HUES64 (cell line): Measurements from ENCODE around the gene NELFE.

Source experiments
- H3K27ac ChIP-seq: 2 replicates; pipeline ENCODE4 v1.7.0; 2013; ENCODE audit warnings: low read depth, low read length, inconsistent platforms
- H3K27me3 ChIP-seq: 2 replicates; pipeline ENCODE4 v1.6.1; 2013; ENCODE audit warnings: mild to moderate bottlenecking, low read length; ENCODE audit not compliant: insufficient read depth
- H3K36me3 ChIP-seq: 2 replicates; pipeline ENCODE4 v1.6.1; 2013; ENCODE audit warnings: mild to moderate bottlenecking, low read length; ENCODE audit not compliant: insufficient read depth
- H3K4me1 ChIP-seq: 2 replicates; pipeline ENCODE4 v1.6.1; 2013; ENCODE audit warnings: mild to moderate bottlenecking, low read length, moderate library complexity; ENCODE audit not compliant: insufficient read depth
- H3K4me3 ChIP-seq: 2 replicates; pipeline ENCODE4 v1.5.1; 2013; ENCODE audit warnings: mild to moderate bottlenecking, low read length, moderate library complexity
- H3K9ac ChIP-seq: 2 replicates; pipeline ENCODE4 v1.6.1; 2013; ENCODE audit warnings: mild to moderate bottlenecking, low read depth, low read length
- H3K9me3 ChIP-seq: 2 replicates; pipeline ENCODE4 v1.6.1; 2013; ENCODE audit warnings: low read depth, low read length; ENCODE audit not compliant: insufficient read depth
- WGBS: fragments of 150-250, 120-280 bp; methylation state at CpG from one replicate; pipeline ENCODE4 v1.1.7; 2013; ENCODE audit warnings: missing lambda C conversion rate; 5-methylcytosine and 5-hydroxymethylcytosine counted together

NELFE gene

DNA sequence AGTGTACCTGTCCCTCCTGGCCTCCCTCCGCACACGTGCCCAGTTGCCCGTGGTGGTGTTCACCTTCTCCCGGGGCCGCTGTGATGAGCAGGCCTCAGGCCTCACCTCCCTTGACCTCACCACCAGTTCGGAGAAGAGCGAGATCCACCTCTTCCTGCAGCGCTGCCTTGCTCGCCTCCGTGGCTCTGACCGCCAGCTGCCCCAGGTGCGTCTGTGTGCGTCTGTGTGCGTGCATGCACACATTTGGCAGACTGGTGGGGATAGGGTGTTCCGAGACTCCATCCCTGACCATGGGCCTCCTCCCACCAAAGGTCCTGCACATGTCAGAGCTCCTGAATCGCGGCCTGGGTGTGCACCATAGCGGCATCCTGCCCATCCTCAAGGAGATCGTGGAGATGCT is 5.2 kb upstream of the NELFE start:
- 97% methylated on average over 19 of the region's 19 CpGs for WGBS
- Histone ChIP-seq H3K4me1 (no peaks in the 10 kb centered on the region), H3K27me3 (no peaks in the 10 kb centered on the region), H3K27ac (no peak overlapping the region), H3K9me3 (no peaks in the 10 kb centered on the region), H3K4me3 (no peak overlapping the region), H3K36me3 (peaks cover 87% of the 10 kb centered on the region), H3K9ac (no peak overlapping the region)

GRCh38 chr6:31961616-31962015 is 2.8 kb upstream of the NELFE start:
- Histone ChIP-seq H3K27me3 (no peaks in the 10 kb centered on the region), H3K4me1 (0 out of 2 replicates have a peak, but pooled peaks cover 4% of the 10 kb centered on the region), H3K9me3 (no peaks in the 10 kb centered on the region), H3K9ac (no peak overlapping the region), H3K4me3 (no peak overlapping the region), H3K36me3 (peaks cover 74% of the 10 kb centered on the region), H3K27ac (no peak overlapping the region)
- 90% methylated on average over 12 of the region's 12 CpGs for WGBS

DNA sequence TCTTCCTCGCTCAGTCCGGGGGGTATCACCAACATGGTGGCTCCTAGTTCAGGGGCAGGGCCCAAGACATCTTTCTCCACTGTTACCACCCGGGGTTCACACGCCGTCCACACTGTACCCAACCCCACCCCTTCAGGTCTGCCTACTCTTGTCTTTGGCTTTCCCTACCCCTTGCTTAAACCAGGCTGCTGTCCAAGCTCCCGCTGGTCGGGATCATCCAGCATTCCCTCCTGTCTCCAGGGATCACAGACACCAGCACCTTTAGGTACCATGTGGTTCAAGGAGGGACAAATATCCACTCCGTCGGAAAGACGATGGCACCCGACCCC is 395 bp downstream of the NELFE start:
- Histone ChIP-seq H3K36me3 (peaks cover 71% of the 10 kb centered on the region), H3K9me3 (no peaks in the 10 kb centered on the region), H3K4me1 (0 out of 2 replicates have a peak, but pooled peaks cover 4% of the 10 kb centered on the region), H3K27ac (peak overlapping the region; percentile 49; the same call in 1 of the 2 replicates), H3K4me3 (peak overlapping the region; percentile 87), H3K27me3 (no peaks in the 10 kb centered on the region), H3K9ac (peak overlapping the region; percentile 77)
- WGBS: 8% methylated on average over 11 of the region's 11 CpGs

GRCh38 chr6:31956796-31957195 is 2.0 kb downstream of the NELFE start:
- 97% methylated on average over 3 of the region's 3 CpGs for WGBS
- H3K36me3 ChIP-seq: peaks cover 66% of the 10 kb centered on the region
- H3K4me3 ChIP-seq: no peak overlapping the region
- no peaks in the 10 kb centered on the region for H3K27me3 ChIP-seq
- H3K27ac ChIP-seq: no peak overlapping the region
- H3K9me3 ChIP-seq: no peaks in the 10 kb centered on the region
- 0 out of 2 replicates have a peak, but pooled peaks cover 4% of the 10 kb centered on the region for H3K4me1 ChIP-seq
- H3K9ac ChIP-seq: no peak overlapping the region

GRCh38 chr6:31954511-31954910 is 4.3 kb downstream of the NELFE start:
- no peaks in the 10 kb centered on the region for H3K9me3 ChIP-seq
- no peak overlapping the region for H3K27ac ChIP-seq
- 0 out of 2 replicates have a peak, but pooled peaks cover 4% of the 10 kb centered on the region for H3K4me1 ChIP-seq
- H3K9ac ChIP-seq: no peak overlapping the region
- no peak overlapping the region for H3K4me3 ChIP-seq
- 97% methylated on average over 28 of the region's 28 CpGs for WGBS
- H3K27me3 ChIP-seq: no peaks in the 10 kb centered on the region
- H3K36me3 ChIP-seq: peaks cover 59% of the 10 kb centered on the region

DNA sequence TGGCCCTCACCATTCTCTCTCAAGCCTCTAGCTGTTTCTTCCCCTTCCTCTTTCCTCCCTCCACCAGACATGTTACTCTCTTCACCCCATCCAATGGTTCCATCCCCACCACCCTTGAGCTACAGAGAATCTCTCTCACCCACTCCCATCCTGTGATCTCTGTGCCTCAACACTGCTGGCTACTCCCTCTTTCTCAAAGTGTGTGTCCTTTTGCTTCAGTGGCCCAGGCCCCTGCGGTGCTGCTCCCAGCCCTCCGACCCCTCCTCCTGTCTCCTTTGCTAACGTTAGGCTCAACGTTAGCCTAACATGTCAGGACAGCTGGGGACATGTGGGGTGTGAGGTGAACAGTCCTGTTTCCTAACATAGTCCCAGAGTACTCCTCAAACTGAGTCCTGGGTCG is 5.9 kb downstream of the NELFE start:
- H3K9me3 ChIP-seq: no peaks in the 10 kb centered on the region
- peaks cover 59% of the 10 kb centered on the region for H3K36me3 ChIP-seq
- H3K4me1 ChIP-seq: 0 out of 2 replicates have a peak, but pooled peaks cover 2% of the 10 kb centered on the region
- no peak overlapping the region for H3K9ac ChIP-seq
- H3K27me3 ChIP-seq: no peaks in the 10 kb centered on the region
- WGBS: 90% methylated on average over 4 of the region's 5 CpGs
- no peak overlapping the region for H3K27ac ChIP-seq
- no peak overlapping the region for H3K4me3 ChIP-seq

- Histone ChIP-seq H3K36me3 (peaks cover 56% of the 10 kb centered on the region), H3K27me3 (no peaks in the 10 kb centered on the region), H3K4me3 (no peak overlapping the region), H3K9me3 (no peaks in the 10 kb centered on the region), H3K4me1 (no peaks in the 10 kb centered on the region), H3K9ac (no peak overlapping the region), H3K27ac (no peak overlapping the region)
- WGBS: 82% methylated on average over 5 of the region's 5 CpGs
Observed at GRCh38 chr6:31952140-31952805, 6.5 kb downstream of the NELFE start.

DNA sequence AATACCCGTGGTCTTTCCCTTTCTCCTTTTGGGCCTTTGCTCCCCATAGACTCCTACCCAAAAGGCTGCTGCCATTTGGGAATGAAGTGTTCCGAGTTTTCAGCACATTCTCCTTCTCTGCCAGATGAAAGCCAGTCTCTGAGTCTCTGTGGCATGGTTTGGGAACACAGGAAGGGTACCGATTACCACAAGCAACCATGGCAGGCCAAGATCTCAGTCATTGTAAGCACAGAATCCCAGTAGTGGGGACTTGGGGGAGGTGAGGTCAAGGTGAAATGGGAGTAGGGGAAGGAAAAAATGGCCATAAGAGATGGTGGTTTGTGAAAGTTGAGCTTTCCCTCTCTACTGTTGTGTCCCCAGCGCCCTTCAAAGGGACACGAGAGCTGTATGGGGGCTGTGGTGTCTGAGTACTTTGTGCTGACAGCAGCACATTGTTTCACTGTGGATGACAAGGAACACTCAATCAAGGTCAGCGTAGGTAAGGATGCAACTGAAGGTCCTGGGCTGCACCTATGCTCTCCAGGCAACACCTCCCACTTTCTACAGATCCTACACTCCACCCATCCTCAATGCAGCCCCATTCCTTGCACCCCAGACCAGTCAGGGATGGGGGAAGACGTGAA is 8.7 kb downstream of the NELFE start:
- Histone ChIP-seq H3K4me3 (no peak overlapping the region), H3K36me3 (peaks cover 38% of the 10 kb centered on the region), H3K27me3 (no peaks in the 10 kb centered on the region), H3K27ac (no peak overlapping the region), H3K4me1 (peaks cover 8% of the 10 kb centered on the region; the same call in 1 of the 2 replicates), H3K9me3 (no peaks in the 10 kb centered on the region), H3K9ac (no peak overlapping the region)
- WGBS: 93% methylated on average over 7 of the region's 7 CpGs

DNA sequence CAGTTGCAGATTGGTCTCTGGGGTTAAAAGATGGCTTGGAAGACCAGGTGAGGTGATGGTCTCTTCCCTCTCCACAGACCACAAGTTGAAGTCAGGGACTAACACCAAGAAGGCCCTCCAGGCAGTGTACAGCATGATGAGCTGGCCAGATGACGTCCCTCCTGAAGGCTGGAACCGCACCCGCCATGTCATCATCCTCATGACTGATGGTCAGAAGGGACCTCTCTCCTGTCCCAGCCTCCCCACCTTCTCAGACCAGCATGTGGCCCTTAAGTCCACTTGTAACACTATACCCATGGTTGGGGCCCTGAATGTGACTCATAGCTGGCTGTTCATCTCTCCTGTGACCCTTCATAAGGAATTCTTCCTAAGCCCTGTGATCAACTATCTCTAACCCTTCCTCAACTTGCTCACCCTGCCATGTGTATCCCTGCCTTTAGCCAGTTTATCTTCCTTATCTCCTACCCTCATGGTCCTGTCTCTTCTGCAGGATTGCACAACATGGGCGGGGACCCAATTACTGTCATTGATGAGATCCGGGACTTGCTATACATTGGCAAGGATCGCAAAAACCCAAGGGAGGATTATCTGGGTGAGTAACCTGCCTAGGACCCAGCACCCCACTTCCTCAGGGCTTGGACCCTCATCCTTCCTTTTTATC is 9.9 kb downstream of the NELFE start:
- Histone ChIP-seq H3K4me3 (no peak overlapping the region), H3K36me3 (peaks cover 26% of the 10 kb centered on the region), H3K27me3 (no peaks in the 10 kb centered on the region), H3K4me1 (peaks cover 8% of the 10 kb centered on the region; the same call in 1 of the 2 replicates), H3K27ac (no peak overlapping the region), H3K9me3 (no peaks in the 10 kb centered on the region), H3K9ac (no peak overlapping the region)
- 89% methylated on average over 6 of the region's 6 CpGs for WGBS

DNA sequence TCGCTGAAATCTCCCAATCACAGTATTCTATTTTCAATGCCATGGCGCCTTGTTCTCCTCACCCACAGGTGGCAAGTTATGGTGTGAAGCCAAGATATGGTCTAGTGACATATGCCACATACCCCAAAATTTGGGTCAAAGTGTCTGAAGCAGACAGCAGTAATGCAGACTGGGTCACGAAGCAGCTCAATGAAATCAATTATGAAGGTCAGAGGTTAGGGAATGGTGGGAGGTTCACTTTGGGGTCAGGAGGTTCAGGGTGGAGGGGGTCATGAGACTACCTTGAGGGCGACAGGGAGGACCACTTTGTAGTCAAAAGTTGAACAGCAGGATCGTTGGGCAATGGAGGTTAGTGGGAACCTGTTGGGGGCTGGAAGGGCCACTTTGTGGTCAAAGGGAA is 10.5 kb downstream of the NELFE start:
- 86% methylated on average over 5 of the region's 5 CpGs for WGBS
- H3K4me1 ChIP-seq: peaks cover 8% of the 10 kb centered on the region; the same call in 1 of the 2 replicates
- peaks cover 21% of the 10 kb centered on the region for H3K36me3 ChIP-seq
- no peak overlapping the region for H3K27ac ChIP-seq
- H3K9ac ChIP-seq: no peak overlapping the region
- no peaks in the 10 kb centered on the region for H3K9me3 ChIP-seq
- H3K4me3 ChIP-seq: no peak overlapping the region
- H3K27me3 ChIP-seq: no peaks in the 10 kb centered on the region

GRCh38 chr6:31947864-31948263 is 10.9 kb downstream of the NELFE start:
- no peaks in the 10 kb centered on the region for H3K27me3 ChIP-seq
- WGBS: 86% methylated on average over 4 of the region's 4 CpGs
- H3K9me3 ChIP-seq: no peaks in the 10 kb centered on the region
- H3K4me3 ChIP-seq: no peak overlapping the region
- no peak overlapping the region for H3K27ac ChIP-seq
- H3K36me3 ChIP-seq: peaks cover 16% of the 10 kb centered on the region
- peaks cover 8% of the 10 kb centered on the region; the same call in 1 of the 2 replicates for H3K4me1 ChIP-seq
- no peak overlapping the region for H3K9ac ChIP-seq
